Upper lobe of left lung (tissue), 4 donors: ENCODE data around the gene INHBE.

ENCODE experiments used
- EP300 ChIP-seq, 4 donors: sonication (generic); formaldehyde crosslinking; IDR thresholded peaks; one replicate each; pipeline ENCODE4 v1.5.1; 2017; ENCODE audit warnings: antibody characterized with exemption in 4 of 4, control low read depth in 2 of 4
- POLR2A ChIP-seq, 4 donors: fragments of 450-650 bp; IDR thresholded peaks; one replicate each; pipeline ENCODE4 v1.5.1; 2016 to 2017; ENCODE audit warnings: antibody characterized with exemption in 4 of 4, mild to moderate bottlenecking in 2 of 4
- POLR2AphosphoS5 ChIP-seq, 2 donors: sonication (generic); formaldehyde crosslinking; IDR thresholded peaks; one replicate each; pipeline ENCODE4 v1.5.1; 2017; ENCODE audit warnings: antibody characterized with exemption in 2 of 2
- TF ChIP-seq, protein P1 (sequence below), 6 experiments: fragments of 450-650 bp in 4 of 6; fragments of 200-600 bp in 2 of 6; sonication (generic) in 2 of 6; IDR thresholded peaks; one replicate each; pipeline ENCODE4 v1.5.1; 2016 to 2019; ENCODE audit warnings: antibody characterized with exemption in 6 of 6

DNA sequence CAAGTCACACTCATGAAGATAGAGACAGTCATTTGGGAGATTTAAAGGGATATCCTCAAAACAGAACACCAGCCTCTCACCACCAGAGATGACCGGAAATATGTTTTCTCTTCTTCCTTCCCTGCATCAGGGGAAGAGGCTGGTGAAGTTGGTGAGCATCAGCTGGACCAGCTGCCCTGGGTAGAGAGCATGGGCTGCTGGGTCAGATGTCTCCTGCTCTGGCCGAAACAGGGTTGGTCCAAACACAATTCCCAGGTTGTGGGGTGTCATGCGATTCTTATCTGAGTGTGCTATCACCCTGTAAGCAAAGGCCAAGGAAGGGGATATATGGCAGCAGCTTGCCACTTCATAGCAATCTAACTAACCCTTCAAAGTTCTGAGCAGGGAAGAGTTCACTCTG, 17.3 kb downstream of the INHBE start:
- no peak for TF ChIP-seq EP300 (IDR thresholded peaks at IDR 0.05)
- TF ChIP-seq, protein P1, sequence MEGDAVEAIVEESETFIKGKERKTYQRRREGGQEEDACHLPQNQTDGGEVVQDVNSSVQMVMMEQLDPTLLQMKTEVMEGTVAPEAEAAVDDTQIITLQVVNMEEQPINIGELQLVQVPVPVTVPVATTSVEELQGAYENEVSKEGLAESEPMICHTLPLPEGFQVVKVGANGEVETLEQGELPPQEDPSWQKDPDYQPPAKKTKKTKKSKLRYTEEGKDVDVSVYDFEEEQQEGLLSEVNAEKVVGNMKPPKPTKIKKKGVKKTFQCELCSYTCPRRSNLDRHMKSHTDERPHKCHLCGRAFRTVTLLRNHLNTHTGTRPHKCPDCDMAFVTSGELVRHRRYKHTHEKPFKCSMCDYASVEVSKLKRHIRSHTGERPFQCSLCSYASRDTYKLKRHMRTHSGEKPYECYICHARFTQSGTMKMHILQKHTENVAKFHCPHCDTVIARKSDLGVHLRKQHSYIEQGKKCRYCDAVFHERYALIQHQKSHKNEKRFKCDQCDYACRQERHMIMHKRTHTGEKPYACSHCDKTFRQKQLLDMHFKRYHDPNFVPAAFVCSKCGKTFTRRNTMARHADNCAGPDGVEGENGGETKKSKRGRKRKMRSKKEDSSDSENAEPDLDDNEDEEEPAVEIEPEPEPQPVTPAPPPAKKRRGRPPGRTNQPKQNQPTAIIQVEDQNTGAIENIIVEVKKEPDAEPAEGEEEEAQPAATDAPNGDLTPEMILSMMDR (IDR thresholded peaks at IDR 0.05) = no peak
- no peak for TF ChIP-seq POLR2A (IDR thresholded peaks at IDR 0.05)
- TF ChIP-seq POLR2AphosphoS5 (IDR thresholded peaks at IDR 0.05) = no peak
